DMS 273 (cell line): ENCODE results near the gene KCNQ5.
"Not testable (repeated sequence)": the region's sequence is repeated elsewhere in the genome, so short reads cannot be mapped to it uniquely, and the experiment has no call there.

Experiments used
- DNase-seq: peaks from one replicate; lab custom pipeline; 2025; ENCODE audit not compliant: unreplicated experiment; lab: John Stamatoyannopoulos, UW

Gene KCNQ5

GRCh38 chr6:73227606-73228255, 605.9 kb downstream of the KCNQ5 start:
- no peak for DNase-seq

DNA sequence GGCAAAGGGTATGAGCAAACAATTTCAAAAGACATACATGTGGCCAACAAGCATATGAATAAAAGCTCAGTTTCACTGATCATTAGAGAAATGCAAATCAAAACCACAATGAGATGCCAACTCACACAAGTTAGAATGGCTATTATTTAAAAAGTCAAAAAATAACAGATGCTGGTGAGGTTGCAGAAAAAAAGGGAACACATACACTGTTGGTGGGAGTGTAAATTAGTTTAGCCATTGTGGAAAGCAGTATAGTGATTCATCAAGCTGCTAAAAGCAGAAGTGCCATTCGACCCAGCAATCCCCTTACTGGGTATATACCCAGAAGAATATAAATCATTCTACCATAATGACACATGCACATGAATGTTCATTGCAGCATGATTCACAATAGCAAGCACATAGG, 610.1 kb downstream of the KCNQ5 start:
- no peak for DNase-seq

- DNase-seq, result no peak
Measured at GRCh38 chr6:73233048-73233447, 611.2 kb downstream of the KCNQ5 start.

- DNase-seq, result not testable (repeated sequence)
Measured at GRCh38 chr6:73233971-73234370, 612.1 kb downstream of the KCNQ5 start.

DNA sequence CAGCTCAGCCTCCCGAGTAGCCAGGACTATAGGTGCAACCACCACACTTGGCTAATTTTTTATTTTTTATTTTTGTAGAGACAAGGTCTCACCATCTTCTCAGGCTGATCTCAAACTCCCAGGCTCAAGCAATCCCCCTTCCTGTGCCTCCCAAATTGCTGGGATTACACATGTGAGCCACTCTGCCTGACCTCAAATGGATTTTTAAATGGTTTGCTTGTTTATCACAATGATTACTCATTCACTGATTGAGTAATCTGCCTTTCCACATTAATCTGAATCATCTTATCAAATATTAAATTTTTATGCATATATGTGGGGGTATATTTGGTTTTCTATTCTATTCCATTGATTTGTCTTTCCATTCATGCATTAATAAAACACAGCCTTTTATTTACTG, 612.9 kb downstream of the KCNQ5 start:
- no peak for DNase-seq

DNA sequence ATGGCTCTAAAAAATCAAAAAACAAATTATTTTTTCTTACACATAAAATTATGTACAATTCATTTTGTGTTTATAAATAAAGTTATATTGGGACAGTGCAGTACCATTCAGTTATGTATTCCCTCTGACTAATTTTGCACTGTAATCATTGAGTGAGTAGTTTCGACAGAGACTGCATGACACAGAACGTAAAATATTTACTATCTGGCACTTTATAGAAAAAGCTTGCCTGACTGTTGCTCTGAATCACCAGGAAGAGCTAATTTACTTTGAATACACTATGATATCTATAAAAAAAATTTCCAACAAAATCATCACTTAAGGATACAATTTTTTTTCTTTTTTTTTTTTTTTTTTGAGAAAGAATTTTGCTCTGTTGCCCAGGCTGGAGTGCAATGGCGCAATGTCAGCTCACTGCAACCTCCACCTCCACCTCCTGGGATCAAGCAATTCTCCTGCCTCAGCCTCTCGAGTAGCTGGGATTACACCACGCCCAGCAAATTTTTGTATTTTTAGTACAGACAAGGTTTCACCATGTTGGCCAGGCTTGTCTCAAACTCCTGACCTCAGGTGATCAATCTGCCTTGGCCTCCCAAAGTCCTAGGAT, 614.4 kb downstream of the KCNQ5 start:
- no peak for DNase-seq

DNA sequence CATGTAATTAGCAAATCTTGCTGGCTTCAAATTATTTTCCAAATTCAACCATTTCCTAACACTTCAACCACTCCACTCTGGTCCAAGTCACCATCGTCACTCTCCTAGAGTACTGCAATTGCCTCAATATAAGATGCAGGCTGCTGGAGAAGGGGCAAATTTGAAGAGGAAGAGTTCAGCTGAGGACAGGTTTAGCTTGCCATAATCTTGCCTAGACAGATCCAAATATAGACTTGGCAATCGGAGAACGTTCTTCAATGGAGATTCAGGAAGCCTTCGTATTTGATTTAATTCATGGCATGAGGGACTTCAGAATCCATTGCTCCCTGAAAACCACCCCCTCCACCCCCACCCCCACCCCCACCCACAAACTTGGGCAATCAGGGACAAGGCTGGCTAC, 618.9 kb downstream of the KCNQ5 start:
- no peak for DNase-seq

GRCh38 chr6:73242001-73242400, 620.1 kb downstream of the KCNQ5 start:
- no peak for DNase-seq
